ENCODE results near the gene SEC61G.

SEC61G gene

GRCh38 chr7:54780490-54780889 lies 21.5 kb upstream of the SEC61G start:
- Mint-ChIP-seq H3K9me3 (peaks cover 12 to 14% of the 10 kb centered on the region in 2 donors), H3K4me1 (no peaks in the 10 kb centered on the region), H3K4me3 (no peak overlapping the region), H3K36me3 (peaks cover 9 to 14% of the 10 kb centered on the region in 2 donors), H3K27me3 (peaks cover 11 to 21% of the 10 kb centered on the region in 2 donors), H3K27ac (no peak overlapping the region)
- ATAC-seq (replicated peaks) (no peak), DNase-seq (no peak)

- DNase-seq (no peak), ATAC-seq (replicated peaks) (no peak)
- peaks cover 9 to 14% of the 10 kb centered on the region in 2 donors for H3K36me3 Mint-ChIP-seq
- H3K27me3 Mint-ChIP-seq, result peaks cover 3 to 15% of the 10 kb centered on the region in 2 donors
- no peaks in the 10 kb centered on the region for H3K4me1 Mint-ChIP-seq
- H3K4me3 Mint-ChIP-seq, result no peak overlapping the region
- H3K27ac Mint-ChIP-seq, result no peak overlapping the region
- peaks cover 12 to 14% of the 10 kb centered on the region in 2 donors for H3K9me3 Mint-ChIP-seq
Observed at GRCh38 chr7:54778696-54779540, 19.9 kb upstream of the SEC61G start.

- no peak for ATAC-seq (replicated peaks)
- H3K27me3 Mint-ChIP-seq, result peaks cover 11 to 16% of the 10 kb centered on the region in 2 donors
- no peak for DNase-seq
- no peaks in the 10 kb centered on the region for H3K4me1 Mint-ChIP-seq
- no peak overlapping the region for H3K27ac Mint-ChIP-seq
- H3K9me3 Mint-ChIP-seq, result peaks cover 12 to 14% of the 10 kb centered on the region in 2 donors
- H3K4me3 Mint-ChIP-seq, result no peak overlapping the region
- H3K36me3 Mint-ChIP-seq, result peaks cover 9 to 14% of the 10 kb centered on the region in 2 donors
Observed at GRCh38 chr7:54778166-54778565, 19.2 kb upstream of the SEC61G start.

GRCh38 chr7:54774785-54775740 lies 16.1 kb upstream of the SEC61G start:
- Mint-ChIP-seq H3K9me3 (peaks cover 12 to 14% of the 10 kb centered on the region in 2 donors), H3K27ac (no peak overlapping the region), H3K27me3 (peaks cover 11 to 18% of the 10 kb centered on the region in 2 donors), H3K4me3 (no peak overlapping the region), H3K36me3 (peaks cover 9 to 14% of the 10 kb centered on the region in 2 donors), H3K4me1 (no peaks in the 10 kb centered on the region)
- no peak for DNase-seq
- no peak for ATAC-seq (replicated peaks)

GRCh38 chr7:54773472-54774399 lies 14.7 kb upstream of the SEC61G start:
- H3K4me3 Mint-ChIP-seq, result peak overlapping the region; percentile 66 to 71
- H3K4me1 Mint-ChIP-seq, result no peaks in the 10 kb centered on the region
- H3K27me3 Mint-ChIP-seq, result peaks cover 20 to 31% of the 10 kb centered on the region in 2 donors
- peaks cover 9 to 14% of the 10 kb centered on the region in 2 donors for H3K36me3 Mint-ChIP-seq
- ATAC-seq (replicated peaks), result peak; percentile 80 to 87
- H3K9me3 Mint-ChIP-seq, result peaks cover 12 to 14% of the 10 kb centered on the region in 2 donors
- DNase-seq, result peak; percentile 44
- H3K27ac Mint-ChIP-seq, result no peak overlapping the region

- DNase-seq (no peak), ATAC-seq (replicated peaks) (no peak)
- Mint-ChIP-seq H3K9me3 (no peaks in the 10 kb centered on the region), H3K4me1 (no peaks in the 10 kb centered on the region), H3K36me3 (no peaks in the 10 kb centered on the region), H3K4me3 (no peak overlapping the region), H3K27ac (no peak overlapping the region), H3K27me3 (peaks cover 40 to 51% of the 10 kb centered on the region in 2 donors)
Observed at GRCh38 chr7:54769203-54769602, 10.2 kb upstream of the SEC61G start.

- H3K27me3 Mint-ChIP-seq, result peaks cover 37 to 38% of the 10 kb centered on the region in 2 donors
Observed at GRCh38 chr7:54764861-54765260, 5.8 kb upstream of the SEC61G start.

GRCh38 chr7:54757711-54758110 lies 1.3 kb downstream of the SEC61G start:
- H3K27me3 Mint-ChIP-seq, result no peaks in the 10 kb centered on the region
- DNase-seq, result no peak
- no peak for ATAC-seq (replicated peaks)
- peak overlapping the region; percentile 98 to 99 for H3K4me3 Mint-ChIP-seq
- H3K27ac Mint-ChIP-seq, result no peak overlapping the region
- H3K36me3 Mint-ChIP-seq, result peaks cover 5 to 13% of the 10 kb centered on the region in 2 donors
- H3K4me1 Mint-ChIP-seq, result peaks cover 8 to 23% of the 10 kb centered on the region in 2 donors
- no peaks in the 10 kb centered on the region for H3K9me3 Mint-ChIP-seq

More at GRCh38 chr7:54764861-54765260, 5.8 kb upstream of the SEC61G start:
- no peak overlapping the region for H3K27ac Mint-ChIP-seq
- DNase-seq (no peak), ATAC-seq (replicated peaks) (no peak)
- H3K36me3 Mint-ChIP-seq, result no peaks in the 10 kb centered on the region
- H3K4me3 Mint-ChIP-seq, result no peak overlapping the region
- H3K9me3 Mint-ChIP-seq, result no peaks in the 10 kb centered on the region
- H3K4me1 Mint-ChIP-seq, result peaks cover 2 to 10% of the 10 kb centered on the region in 2 donors

- peaks cover 26 to 54% of the 10 kb centered on the region in 2 donors for H3K36me3 Mint-ChIP-seq
- H3K27me3 Mint-ChIP-seq, result no peaks in the 10 kb centered on the region
Observed at GRCh38 chr7:54749200-54749599, 9.8 kb downstream of the SEC61G start.

GRCh38 chr7:54747234-54747633 lies 11.8 kb downstream of the SEC61G start:
- Mint-ChIP-seq H3K36me3 (peaks cover 21 to 44% of the 10 kb centered on the region in 2 donors), H3K4me1 (peaks cover 0 to 3% of the 10 kb centered on the region in 2 donors), H3K27me3 (no peaks in the 10 kb centered on the region), H3K9me3 (no peaks in the 10 kb centered on the region), H3K27ac (no peak overlapping the region), H3K4me3 (no peak overlapping the region)
- no peak for DNase-seq
- no peak for ATAC-seq (replicated peaks)

More at GRCh38 chr7:54749200-54749599, 9.8 kb downstream of the SEC61G start:
- no peak overlapping the region for H3K27ac Mint-ChIP-seq
- ATAC-seq (replicated peaks) (no peak), DNase-seq (no peak)
- no peak overlapping the region for H3K4me3 Mint-ChIP-seq
- H3K9me3 Mint-ChIP-seq, result no peaks in the 10 kb centered on the region
- peaks cover 5 to 7% of the 10 kb centered on the region in 2 donors for H3K4me1 Mint-ChIP-seq

GRCh38 chr7:54743580-54743979 lies 15.4 kb downstream of the SEC61G start:
- Mint-ChIP-seq H3K36me3 (peaks cover 15 to 31% of the 10 kb centered on the region in 2 donors), H3K4me3 (no peak overlapping the region), H3K27ac (no peak overlapping the region), H3K4me1 (peaks cover 0 to 3% of the 10 kb centered on the region in 2 donors), H3K27me3 (no peaks in the 10 kb centered on the region), H3K9me3 (peaks cover 0 to 1% of the 10 kb centered on the region in 2 donors)
- ATAC-seq (replicated peaks), result no peak
- DNase-seq, result no peak

- no peak overlapping the region for H3K4me3 Mint-ChIP-seq
- peaks cover 2 to 5% of the 10 kb centered on the region in 2 donors for H3K36me3 Mint-ChIP-seq
- DNase-seq (no peak), ATAC-seq (replicated peaks) (no peak)
- no peak overlapping the region for H3K27ac Mint-ChIP-seq
- no peaks in the 10 kb centered on the region for H3K4me1 Mint-ChIP-seq
- peaks cover 0 to 3% of the 10 kb centered on the region in 2 donors for H3K9me3 Mint-ChIP-seq
- H3K27me3 Mint-ChIP-seq, result peaks cover 4 to 5% of the 10 kb centered on the region in 2 donors
Observed at GRCh38 chr7:54738737-54739136, 20.3 kb downstream of the SEC61G start.

GRCh38 chr7:54729107-54729506 lies 29.9 kb downstream of the SEC61G start:
- DNase-seq (no peak), ATAC-seq (replicated peaks) (no peak)
- Mint-ChIP-seq H3K36me3 (no peaks in the 10 kb centered on the region), H3K9me3 (no peaks in the 10 kb centered on the region), H3K27me3 (no peaks in the 10 kb centered on the region), H3K27ac (no peak overlapping the region), H3K4me1 (no peaks in the 10 kb centered on the region), H3K4me3 (no peak overlapping the region)

Measured in stimulated activated naive B cell treated with anti-CD40 and anti-IgM and Interleukin-4, amounts not matched to agents 10 μg/mL and 1 μg/mL and 100 μg/mL, for 72 hours (primary cell).